COLO668 (cell line): ENCODE results near the gene NLGN1.

Experiments
- DNase-seq: peaks from one replicate; lab custom pipeline; 2025; ENCODE audit not compliant: unreplicated experiment; lab: John Stamatoyannopoulos, UW

Gene NLGN1

DNA sequence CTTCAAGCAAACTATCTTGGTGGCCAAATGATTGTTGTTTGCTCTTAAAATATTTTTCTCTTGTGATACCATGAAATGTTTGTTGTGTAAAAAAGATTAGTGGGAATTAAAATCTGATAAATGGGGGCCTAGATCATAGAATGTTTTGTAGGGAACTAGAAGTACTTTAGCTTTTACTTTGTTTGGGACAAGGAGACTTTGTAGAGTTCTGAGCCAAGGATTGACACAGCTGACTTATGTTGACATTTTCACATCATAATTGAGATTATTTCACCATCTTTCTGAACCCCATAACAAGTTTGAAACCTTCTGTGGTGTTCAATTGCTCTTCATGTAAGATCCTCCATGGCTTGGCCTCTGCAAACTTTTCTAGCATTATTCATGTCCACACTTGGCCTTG, 235.4 kb downstream of the NLGN1 start:
- no peak for DNase-seq

GRCh38 chr3:173635826-173636225, 238.3 kb downstream of the NLGN1 start:
- DNase-seq = no peak

GRCh38 chr3:173639098-173639497, 241.6 kb downstream of the NLGN1 start:
- DNase-seq = no peak

DNA sequence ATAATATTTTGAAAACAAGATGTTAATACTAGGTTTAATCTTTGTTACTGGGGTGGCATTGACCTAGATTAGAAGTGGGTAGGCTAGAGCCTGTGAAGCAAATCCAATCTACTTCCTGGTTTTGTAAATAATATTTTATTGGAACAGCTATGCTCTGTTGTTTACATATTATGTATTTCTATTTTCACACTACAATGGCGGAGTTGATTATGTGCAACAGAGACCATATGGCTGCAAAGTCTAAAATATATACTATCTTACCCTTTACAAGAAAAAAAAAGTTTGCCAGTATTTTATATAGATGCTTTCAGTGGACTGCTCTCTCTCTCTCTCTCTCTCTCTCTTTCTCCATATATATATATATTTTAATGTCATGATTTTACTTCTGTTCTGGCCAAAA, 244.2 kb downstream of the NLGN1 start:
- DNase-seq = no peak

DNA sequence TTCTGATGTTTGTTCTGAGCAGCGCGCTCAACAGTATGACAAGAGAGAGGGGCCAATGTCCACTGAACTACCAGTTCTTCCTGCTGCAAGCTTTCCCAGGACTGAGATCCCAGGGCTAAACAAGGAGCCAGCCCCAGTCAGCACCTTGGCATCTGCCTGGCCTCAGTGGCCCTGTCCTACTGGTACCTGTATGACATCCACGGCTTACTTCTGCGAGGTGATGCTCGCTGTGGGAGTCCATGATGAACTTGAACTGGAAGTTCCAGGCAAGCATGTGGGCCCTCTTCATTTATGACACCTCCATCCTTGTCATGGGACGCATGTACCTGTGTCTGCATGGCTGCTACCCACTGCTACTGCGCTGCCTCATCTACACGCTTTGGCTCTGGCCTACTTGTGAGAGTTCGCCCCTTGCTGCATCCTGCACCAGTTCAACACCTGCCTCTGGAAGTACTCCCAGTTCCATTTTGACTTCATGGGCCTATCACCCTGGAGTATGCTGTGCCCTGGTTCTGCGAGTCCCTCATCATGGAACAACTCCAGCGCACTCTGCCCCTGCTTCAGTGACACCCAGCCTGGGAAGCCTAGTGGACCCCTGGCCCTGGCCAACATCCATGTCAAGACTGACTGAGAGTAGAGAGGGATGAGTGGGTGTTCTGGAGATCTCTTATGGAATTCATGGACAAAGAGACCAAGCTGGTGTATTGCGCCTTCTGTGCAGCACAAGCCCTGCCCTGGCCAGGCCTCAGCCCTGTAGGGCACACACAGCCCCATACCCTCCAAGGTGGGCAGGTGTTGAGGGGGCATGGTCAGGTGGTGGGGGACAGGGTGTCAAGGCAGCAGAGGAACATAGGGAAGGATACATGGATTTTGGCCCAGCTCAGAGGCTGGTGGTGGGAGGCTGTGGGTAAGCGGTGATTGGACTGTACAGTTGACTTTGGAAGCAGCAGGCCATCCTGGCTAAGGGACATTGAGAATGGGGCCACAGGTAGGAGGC, 246.8 kb downstream of the NLGN1 start:
- DNase-seq = no peak

- no peak for DNase-seq
These were observed 253.1 kb downstream of the NLGN1 start for GRCh38 chr3:173650596-173650995.

GRCh38 chr3:173652093-173652492, 254.5 kb downstream of the NLGN1 start:
- no peak for DNase-seq

GRCh38 chr3:173653781-173654180, 256.2 kb downstream of the NLGN1 start:
- DNase-seq = no peak

GRCh38 chr3:173659972-173660371, 262.4 kb downstream of the NLGN1 start:
- no peak for DNase-seq

- DNase-seq = no peak
These were observed 263.2 kb downstream of the NLGN1 start for GRCh38 chr3:173660645-173661299.

DNA sequence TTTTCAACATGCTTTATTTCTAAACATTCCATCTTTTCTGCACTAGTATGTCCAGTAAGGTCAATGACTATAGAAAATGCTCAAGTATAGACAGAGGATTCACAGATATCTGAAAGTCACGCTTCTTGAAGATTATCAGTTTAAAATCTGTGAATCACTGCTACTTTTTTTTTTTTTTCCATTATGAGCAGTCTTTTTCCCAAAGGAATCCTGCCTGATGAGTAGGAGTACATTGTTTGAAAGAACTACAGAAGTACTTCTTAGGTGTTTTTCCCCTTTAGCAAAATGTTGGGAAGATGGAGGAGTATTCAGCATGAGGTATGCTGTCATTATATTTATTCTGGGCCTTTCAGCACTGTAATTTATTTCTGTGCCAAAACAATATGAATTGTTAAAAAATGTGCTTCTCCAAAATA, 266.2 kb downstream of the NLGN1 start:
- DNase-seq = no peak

DNA sequence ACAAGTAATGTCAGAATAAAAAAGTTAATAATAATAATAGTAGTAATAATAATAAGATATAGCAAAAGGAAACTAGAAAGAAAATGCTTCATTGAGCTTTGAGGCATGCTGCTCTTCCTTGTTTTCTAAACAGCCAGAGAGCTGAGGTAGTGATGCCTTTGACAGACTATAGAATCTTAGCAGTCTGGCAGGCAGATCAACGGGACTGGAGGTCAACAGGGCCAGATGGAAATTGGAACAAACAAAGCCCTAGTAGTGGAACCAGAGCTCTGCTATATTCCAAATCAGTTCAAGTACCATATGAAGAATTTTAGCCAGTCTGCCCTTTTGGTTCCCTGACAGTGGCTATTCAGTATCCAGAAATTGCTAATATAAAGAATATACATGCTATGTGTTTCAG, 278.6 kb downstream of the NLGN1 start:
- DNase-seq = no peak

DNA sequence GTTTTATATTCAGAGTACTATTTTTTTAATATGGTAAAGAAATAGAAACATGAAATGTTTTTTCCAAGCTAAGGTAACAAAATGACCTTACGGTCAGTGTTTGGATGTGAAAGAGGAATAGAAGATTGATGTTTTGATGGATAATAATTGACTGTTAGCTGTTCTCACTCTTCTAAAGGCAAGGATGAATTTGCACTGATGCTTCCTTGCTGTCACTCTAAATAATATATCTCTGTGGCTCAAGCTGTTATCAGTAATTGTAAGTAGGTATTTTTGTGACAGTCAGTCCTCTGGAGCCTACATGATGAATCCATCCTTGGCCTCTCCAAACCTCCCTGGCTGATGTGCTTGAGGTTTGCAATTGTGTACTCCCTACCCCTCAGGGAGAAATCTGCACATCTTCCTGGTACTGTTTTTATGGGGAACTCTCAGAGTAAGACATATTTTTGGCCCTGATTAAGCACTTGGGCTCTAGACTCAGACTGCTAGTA, 283.7 kb downstream of the NLGN1 start:
- no peak for DNase-seq

DNA sequence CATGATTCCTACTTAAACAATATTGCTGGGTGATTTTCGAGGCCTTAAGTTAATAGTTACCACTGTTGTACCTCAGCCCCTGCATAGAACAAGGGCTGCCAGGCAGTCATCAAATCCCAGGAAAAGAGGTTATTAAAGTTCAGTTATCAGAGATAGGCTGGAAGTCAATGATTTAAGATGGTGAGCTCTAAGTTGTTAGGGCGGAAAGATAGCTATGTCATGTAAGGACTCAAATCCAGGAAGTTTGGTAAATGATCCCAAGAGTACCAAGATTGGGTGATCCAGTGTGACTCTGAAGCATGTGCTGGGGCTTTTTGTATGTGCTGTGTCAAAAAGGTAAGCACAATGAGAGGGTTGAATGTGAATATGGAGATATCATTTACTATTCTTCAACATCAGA, 287.9 kb downstream of the NLGN1 start:
- no peak for DNase-seq

DNA sequence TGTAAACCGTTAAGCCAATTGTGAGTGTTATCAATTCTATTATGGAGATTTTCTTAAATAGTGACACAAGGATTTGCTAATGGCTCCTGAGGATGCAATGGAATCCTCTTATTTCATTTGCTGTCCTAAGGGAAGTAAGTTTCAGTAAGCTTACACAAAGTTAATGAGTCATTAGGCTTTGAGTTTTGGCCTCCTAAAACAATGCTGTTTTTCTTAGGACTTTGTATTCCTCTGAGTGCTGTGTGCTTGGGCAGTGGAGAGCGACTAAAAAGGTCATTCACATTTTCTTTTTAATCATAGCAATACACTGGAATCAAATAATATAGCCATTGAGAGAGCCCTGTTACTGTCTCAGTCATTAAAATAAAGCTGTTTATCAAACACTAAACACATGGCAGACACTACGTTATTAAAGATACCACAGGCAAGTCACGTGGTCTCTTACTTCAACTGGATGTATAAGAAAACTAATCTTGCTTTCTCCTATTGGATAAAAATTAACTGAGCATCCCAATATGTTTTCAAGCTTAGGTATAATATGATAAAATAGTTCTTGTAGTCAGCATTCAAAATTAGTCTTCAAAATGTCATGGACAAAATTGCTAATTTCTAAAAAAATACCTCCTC, 290.8 kb downstream of the NLGN1 start:
- no peak for DNase-seq

GRCh38 chr3:173690542-173691180, 293.1 kb downstream of the NLGN1 start:
- no peak for DNase-seq

GRCh38 chr3:173699353-173699752, 301.8 kb downstream of the NLGN1 start:
- no peak for DNase-seq

GRCh38 chr3:173700336-173700735, 302.8 kb downstream of the NLGN1 start:
- no peak for DNase-seq

GRCh38 chr3:173702561-173702960, 305.0 kb downstream of the NLGN1 start:
- no peak for DNase-seq

DNA sequence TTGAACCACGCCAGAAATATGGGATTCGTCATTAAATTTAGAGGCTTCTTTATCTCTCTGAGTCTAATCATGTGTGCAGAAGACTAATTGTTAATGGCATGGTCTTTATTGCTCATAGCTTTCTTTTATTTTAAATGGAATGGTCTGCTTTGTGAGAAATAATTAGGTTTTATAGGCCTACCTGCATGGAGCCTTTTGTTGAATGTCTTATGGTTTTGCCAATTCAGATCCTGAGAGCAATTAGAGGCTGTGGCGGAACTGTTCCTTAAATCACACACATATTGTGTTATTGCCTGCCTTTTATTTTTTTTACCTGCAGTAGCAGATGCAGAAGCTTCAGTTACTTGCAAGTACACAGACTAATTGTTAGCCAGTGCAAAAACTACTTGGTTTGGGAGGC, 306.2 kb downstream of the NLGN1 start:
- no peak for DNase-seq

DNA sequence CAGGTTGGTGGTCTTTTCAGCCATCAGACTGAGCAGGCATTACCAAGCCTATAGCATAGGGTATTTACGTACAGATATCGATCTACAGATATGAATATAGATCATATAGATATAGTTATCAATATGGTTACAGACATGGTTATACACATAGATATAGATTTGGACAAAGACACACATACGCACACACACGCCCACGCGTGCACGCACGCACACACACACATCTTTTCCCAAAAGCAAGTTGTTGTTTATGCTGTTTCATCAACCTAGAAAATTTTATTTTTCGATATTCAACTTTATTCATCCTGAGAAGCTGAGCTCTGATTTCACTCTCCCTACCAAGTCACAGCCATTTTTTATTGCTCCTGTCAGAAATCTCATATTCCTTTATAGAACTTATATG, 309.1 kb downstream of the NLGN1 start:
- no peak for DNase-seq
